Measurements from ENCODE around the gene SRSF4.

Gene SRSF4

GRCh38 chr1:29181413-29182225 is at the start of gene SRSF4:
Gene SRSF4 (minus strand): TSS chr1:29181900. CDS start chr1:29181752, 148 bp downstream.
- H4K20me1 ChIP-seq (ENCODE audit: insufficient read depth, low read length): peaks cover 43% of the 10 kb centered on the region
- peak; percentile 90 for ATAC-seq (ENCODE audit: insufficient read depth, low read depth)
- H3K4me2 ChIP-seq (ENCODE audit: insufficient read depth, low read length): peak within 1 kb of the TSS; percentile 85
- peak within 1 kb of the TSS; percentile 94 for H3K27ac ChIP-seq (ENCODE audit: low read length)
- peaks cover 54% of the 10 kb centered on the region for H3K79me2 ChIP-seq (ENCODE audit: insufficient read depth, low read length)
- peak within 1 kb of the TSS; percentile 65 to 70 for H3K4me3 ChIP-seq (ENCODE audit: low read depth in 1 of 2, low read length in 2 of 2)
- peaks cover 49% of the 10 kb centered on the region for H3K4me1 ChIP-seq (ENCODE audit: insufficient read depth, low read length)
- H3K9ac ChIP-seq (ENCODE audit: low read depth, low read length): peak within 1 kb of the TSS; percentile 96
- H2AFZ ChIP-seq (ENCODE audit: low read depth, low read length): peak within 1 kb of the TSS; percentile 95
- no peaks in the 10 kb centered on the region for H3K27me3 ChIP-seq (ENCODE audit: insufficient read depth, low read length, poor library complexity)
- no peak for TF ChIP-seq EZH2 (IDR thresholded peaks at IDR 0.05; ENCODE audit: borderline replicate concordance, low read depth, low read length, severe bottlenecking)
- TF ChIP-seq CTCF (IDR thresholded peaks at IDR 0.05; ENCODE audit: borderline replicate concordance, extremely low read depth, low read length, poor library complexity, severe bottlenecking): peak; percentile 79
- peaks cover 34% of the 10 kb centered on the region for H3K36me3 ChIP-seq (ENCODE audit: insufficient read depth, low read length)
- DNase-seq: peak; percentile 99
- H3K9me3 ChIP-seq (ENCODE audit: insufficient read depth, low read length, severe bottlenecking): no peaks in the 10 kb centered on the region

GRCh38 chr1:29230553-29231378 is 49.1 kb upstream of the SRSF4 start, which contains the start of gene MECR:
Gene MECR (minus strand): TSS chr1:29230934. CDS start chr1:29230906, 28 bp downstream.
- H3K9ac ChIP-seq (ENCODE audit: low read depth, low read length): peak within 1 kb of the TSS; percentile 63
- TF ChIP-seq EZH2 (IDR thresholded peaks at IDR 0.05; ENCODE audit: borderline replicate concordance, low read depth, low read length, severe bottlenecking) (no peak), CTCF (IDR thresholded peaks at IDR 0.05; ENCODE audit: borderline replicate concordance, extremely low read depth, low read length, poor library complexity, severe bottlenecking) (peak; percentile 55)
- peaks cover 20% of the 10 kb centered on the region for H3K4me1 ChIP-seq (ENCODE audit: insufficient read depth, low read length)
- H3K36me3 ChIP-seq (ENCODE audit: insufficient read depth, low read length): no peaks in the 10 kb centered on the region
- H3K79me2 ChIP-seq (ENCODE audit: insufficient read depth, low read length): peaks cover 15% of the 10 kb centered on the region
- peak within 1 kb of the TSS; percentile 90 for H3K4me2 ChIP-seq (ENCODE audit: insufficient read depth, low read length)
- peaks cover 1% of the 10 kb centered on the region for H3K27me3 ChIP-seq (ENCODE audit: insufficient read depth, low read length, poor library complexity)
- DNase-seq: peak; percentile 96
- H3K4me3 ChIP-seq (ENCODE audit: low read depth in 1 of 2, low read length in 2 of 2): peak within 1 kb of the TSS; percentile 68 to 76; a peak in 3 of 4 replicates
- no peaks in the 10 kb centered on the region for H3K9me3 ChIP-seq (ENCODE audit: insufficient read depth, low read length, severe bottlenecking)
- no peaks in the 10 kb centered on the region for H4K20me1 ChIP-seq (ENCODE audit: insufficient read depth, low read length)
- peak; percentile 97 for ATAC-seq (ENCODE audit: insufficient read depth, low read depth)
- peak within 1 kb of the TSS; percentile 98 for H2AFZ ChIP-seq (ENCODE audit: low read depth, low read length)
- H3K27ac ChIP-seq (ENCODE audit: low read length): peak within 1 kb of the TSS; percentile 75

- Histone ChIP-seq H3K79me2 (ENCODE audit: insufficient read depth, low read length) (peaks cover 15% of the 10 kb centered on the region), H3K4me1 (ENCODE audit: insufficient read depth, low read length) (peaks cover 19% of the 10 kb centered on the region), H3K36me3 (ENCODE audit: insufficient read depth, low read length) (peaks cover 2% of the 10 kb centered on the region; the same call in 1 of the 2 replicates), H3K27ac (ENCODE audit: low read length) (peak overlapping the region; percentile 47), H3K9me3 (ENCODE audit: insufficient read depth, low read length, severe bottlenecking) (no peaks in the 10 kb centered on the region), H3K4me2 (ENCODE audit: insufficient read depth, low read length) (peak overlapping the region; percentile 90), H3K4me3 (ENCODE audit: low read depth in 1 of 2, low read length in 2 of 2) (peak overlapping the region; percentile 68 to 76; a peak in 3 of 4 replicates), H4K20me1 (ENCODE audit: insufficient read depth, low read length) (no peaks in the 10 kb centered on the region), H3K27me3 (ENCODE audit: insufficient read depth, low read length, poor library complexity) (no peaks in the 10 kb centered on the region), H2AFZ (ENCODE audit: low read depth, low read length) (peak overlapping the region; percentile 98), H3K9ac (ENCODE audit: low read depth, low read length) (peak overlapping the region; percentile 63)
- DNase-seq (no peak), ATAC-seq (ENCODE audit: insufficient read depth, low read depth) (no peak)
- TF ChIP-seq CTCF (IDR thresholded peaks at IDR 0.05; ENCODE audit: borderline replicate concordance, extremely low read depth, low read length, poor library complexity, severe bottlenecking) (no peak), EZH2 (IDR thresholded peaks at IDR 0.05; ENCODE audit: borderline replicate concordance, low read depth, low read length, severe bottlenecking) (no peak)
Observed at GRCh38 chr1:29230204-29230552, 48.5 kb upstream of the SRSF4 start.

Data from DND-41 (cell line).